GM12874 (cell line): ENCODE results near the gene STAG2.

Experiments used
- TF ChIP-seq, protein P1 (sequence below): IDR thresholded peaks from 2 replicates; pipeline ENCODE4 v1.5.1; 2011; ENCODE audit warnings: low read depth, mild to moderate bottlenecking, control low read depth, low read length, moderate library complexity; ENCODE audit not compliant: insufficient read depth

Gene STAG2

DNA sequence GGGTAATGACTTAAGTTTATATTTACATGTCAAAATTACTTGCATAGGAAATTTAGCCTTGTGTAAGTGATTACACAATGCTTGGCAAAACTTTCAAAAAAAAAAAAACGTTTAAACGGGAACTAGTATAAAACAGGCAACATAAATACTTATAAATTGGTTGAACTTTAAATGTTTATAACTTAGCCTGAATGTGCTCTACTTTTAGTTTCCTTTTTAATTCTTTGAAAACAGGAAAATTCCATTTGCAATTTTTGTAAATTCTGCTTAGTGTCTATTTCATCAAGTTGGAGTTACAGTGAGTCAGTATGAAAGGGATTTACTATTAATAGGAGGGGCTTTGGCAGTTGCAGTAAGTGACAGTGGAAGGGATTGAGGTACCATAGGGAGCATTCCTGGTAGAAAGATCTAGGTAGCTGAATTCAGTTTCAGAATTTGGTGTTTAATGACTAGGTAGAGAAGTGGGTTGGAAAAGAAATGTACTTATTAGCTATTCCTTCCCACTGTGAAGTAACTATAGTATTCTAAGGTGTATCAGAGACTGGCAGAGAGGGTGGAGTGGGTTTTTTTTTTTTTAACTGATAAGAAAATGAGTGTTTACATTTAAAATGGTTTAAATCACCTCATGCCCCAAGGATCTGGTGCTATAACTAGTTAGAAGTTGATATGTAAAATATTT lies 2.8 kb downstream of the STAG2 start:
- TF ChIP-seq, protein P1, sequence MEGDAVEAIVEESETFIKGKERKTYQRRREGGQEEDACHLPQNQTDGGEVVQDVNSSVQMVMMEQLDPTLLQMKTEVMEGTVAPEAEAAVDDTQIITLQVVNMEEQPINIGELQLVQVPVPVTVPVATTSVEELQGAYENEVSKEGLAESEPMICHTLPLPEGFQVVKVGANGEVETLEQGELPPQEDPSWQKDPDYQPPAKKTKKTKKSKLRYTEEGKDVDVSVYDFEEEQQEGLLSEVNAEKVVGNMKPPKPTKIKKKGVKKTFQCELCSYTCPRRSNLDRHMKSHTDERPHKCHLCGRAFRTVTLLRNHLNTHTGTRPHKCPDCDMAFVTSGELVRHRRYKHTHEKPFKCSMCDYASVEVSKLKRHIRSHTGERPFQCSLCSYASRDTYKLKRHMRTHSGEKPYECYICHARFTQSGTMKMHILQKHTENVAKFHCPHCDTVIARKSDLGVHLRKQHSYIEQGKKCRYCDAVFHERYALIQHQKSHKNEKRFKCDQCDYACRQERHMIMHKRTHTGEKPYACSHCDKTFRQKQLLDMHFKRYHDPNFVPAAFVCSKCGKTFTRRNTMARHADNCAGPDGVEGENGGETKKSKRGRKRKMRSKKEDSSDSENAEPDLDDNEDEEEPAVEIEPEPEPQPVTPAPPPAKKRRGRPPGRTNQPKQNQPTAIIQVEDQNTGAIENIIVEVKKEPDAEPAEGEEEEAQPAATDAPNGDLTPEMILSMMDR = no peak

DNA sequence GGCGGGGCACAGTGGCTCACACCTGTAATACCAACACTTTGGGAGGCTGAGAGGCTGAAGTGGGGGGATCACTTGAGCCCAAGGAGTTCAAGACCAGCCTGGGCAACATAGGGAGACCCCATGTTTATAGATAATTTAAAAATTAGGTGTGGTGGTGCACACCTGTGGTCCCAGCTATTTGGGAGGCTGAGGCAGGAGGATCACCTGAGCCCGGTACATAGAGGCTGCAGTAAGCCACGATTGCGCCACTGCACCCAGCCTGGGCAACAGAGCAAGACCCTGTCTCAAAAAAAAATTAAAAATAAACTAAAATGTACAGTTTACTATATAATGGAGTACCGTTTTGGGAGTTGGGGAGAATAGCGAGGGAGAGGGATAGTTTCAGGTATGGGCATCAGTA lies 4.2 kb downstream of the STAG2 start:
- TF ChIP-seq, protein P1 = no peak

DNA sequence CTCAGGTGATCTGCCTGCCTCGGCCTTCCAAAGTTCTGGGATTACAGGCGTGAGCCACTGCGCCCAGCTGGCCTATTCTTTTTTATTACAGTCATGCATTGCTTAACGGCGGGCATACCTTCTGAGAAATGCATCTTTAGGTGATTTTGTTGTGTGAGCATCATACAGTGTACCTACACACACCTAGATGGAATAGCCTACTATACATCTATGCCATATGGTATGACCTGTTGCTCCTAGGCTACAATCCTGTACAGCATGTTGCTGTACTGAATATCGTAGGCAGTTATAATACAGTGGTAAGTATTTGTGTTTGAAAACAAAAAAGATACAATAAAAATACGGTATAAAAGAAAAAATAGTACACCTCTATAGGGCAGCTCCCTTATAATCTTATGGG lies 6.0 kb downstream of the STAG2 start:
- TF ChIP-seq, protein P1 = no peak

DNA sequence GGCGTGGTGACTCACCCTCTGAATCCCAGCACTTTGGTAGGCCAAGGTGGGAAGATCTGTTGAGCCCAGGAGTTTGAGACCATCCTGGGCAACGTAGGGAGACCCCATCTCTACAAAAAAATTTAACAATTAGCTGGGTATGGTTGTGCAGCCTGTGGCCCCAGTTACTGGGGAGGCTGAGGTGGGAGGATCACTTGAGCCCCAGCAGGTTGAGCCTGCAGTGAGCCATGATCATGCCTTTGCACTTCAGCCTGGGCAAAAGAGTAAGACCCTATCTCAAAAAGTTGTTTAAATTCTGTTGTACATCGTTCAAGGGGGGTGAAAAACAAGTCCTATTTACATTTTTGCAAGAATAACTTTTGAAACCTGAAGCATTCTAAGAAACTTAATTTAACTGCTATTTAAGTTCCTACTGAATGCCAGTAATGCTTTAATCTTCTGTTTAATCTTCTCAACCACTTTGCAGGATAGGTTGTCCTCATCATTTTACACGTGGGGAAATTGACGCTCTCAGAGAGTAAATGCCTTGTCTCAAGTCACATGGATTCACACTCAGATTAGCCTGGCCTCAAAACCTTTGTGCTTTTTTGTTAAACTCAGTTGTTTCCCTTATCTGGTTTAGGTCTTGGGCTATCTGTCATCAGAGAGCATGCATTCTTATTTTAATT lies 7.0 kb downstream of the STAG2 start:
- TF ChIP-seq, protein P1 = no peak

DNA sequence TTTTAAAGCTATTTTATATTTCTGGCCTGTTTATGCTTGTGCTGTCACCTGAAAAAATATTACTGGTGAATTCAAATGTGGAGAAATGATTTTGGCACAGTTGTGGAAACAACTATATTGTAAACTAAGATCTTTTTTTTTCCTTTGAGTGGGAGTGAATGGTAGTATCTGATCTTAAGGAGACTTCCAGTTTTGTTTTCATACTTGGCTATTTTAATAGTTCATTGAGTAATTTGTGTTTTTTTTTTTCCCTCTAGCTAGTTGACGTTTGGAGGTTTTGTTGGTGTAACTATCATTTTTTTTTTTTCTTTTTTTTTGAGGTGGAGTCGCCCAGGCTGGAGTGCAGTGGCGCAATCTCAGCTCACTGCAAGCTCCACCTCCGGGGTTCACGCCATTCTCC lies 10.5 kb downstream of the STAG2 start:
- TF ChIP-seq, protein P1 = no peak

DNA sequence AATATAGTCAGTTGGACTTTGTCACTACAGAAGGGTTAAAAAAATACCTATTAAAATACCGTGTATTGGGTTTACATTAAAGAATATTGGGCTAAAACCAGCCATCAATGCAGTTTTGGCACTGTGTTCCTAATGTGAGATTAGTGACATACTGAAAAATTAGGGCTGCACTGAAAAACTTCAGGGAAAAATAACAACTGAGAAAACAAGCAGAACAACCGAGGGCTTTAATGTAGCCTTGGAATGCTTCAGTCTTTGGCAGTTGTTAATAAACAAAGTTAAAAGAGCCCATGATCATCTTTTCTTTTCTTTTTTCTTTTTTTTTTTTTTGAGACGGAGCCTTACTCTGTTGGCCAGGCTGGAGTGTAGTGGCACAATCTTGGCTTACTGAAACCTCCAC lies 12.4 kb downstream of the STAG2 start:
- TF ChIP-seq, protein P1 = no peak

DNA sequence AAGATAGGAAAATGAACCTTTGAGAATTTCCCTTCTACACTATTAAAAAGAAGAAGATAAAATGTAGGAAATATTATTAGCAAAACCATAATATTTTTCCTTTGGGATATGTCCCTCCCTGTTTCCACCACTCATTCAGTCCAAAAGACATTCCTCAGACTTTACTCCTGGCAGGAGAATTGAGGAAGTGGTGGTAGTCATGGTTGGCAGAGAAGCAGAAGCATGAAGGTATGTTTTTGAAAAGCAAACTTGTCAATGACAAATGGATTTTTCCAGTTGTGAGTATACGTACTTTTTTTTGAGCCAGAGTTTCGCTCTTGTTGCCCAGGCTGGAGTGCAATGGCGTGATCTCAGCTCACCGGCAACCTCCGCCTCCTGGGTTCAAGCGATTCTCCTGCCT lies 13.7 kb downstream of the STAG2 start:
- TF ChIP-seq, protein P1 = no peak
